GM19099 (cell line): ENCODE data around the gene ALX1.

Experiments
- POLR2A ChIP-seq: IDR thresholded peaks from 3 replicates; pipeline ENCODE4 v1.6.1; 2011; ENCODE audit warnings: low read depth; ENCODE audit not compliant: insufficient read length; ENCODE audit errors: extremely low read depth

The ALX1 gene

GRCh38 chr12:85280165-85280983 is at the start of gene ALX1:
TSS of gene ALX1 (plus strand) at chr12:85280220. CDS start at chr12:85280262, 42 bp downstream.
- TF ChIP-seq POLR2A: no peak

- no peak for TF ChIP-seq POLR2A
Measured at GRCh38 chr12:85237327-85237726, 42.7 kb upstream of the ALX1 start.

GRCh38 chr12:85244561-85244960 is 35.5 kb upstream of the ALX1 start:
- no peak for TF ChIP-seq POLR2A

GRCh38 chr12:85253853-85254252 is 26.2 kb upstream of the ALX1 start:
- TF ChIP-seq POLR2A: no peak

GRCh38 chr12:85257671-85258070 is 22.3 kb upstream of the ALX1 start:
- TF ChIP-seq POLR2A: no peak

- no peak for TF ChIP-seq POLR2A
Measured at GRCh38 chr12:85260447-85260846, 19.6 kb upstream of the ALX1 start.

- no peak for TF ChIP-seq POLR2A
Measured at GRCh38 chr12:85260896-85261295, 19.1 kb upstream of the ALX1 start.

- TF ChIP-seq POLR2A: no peak
Measured at GRCh38 chr12:85266356-85266755, 13.7 kb upstream of the ALX1 start.

- no peak for TF ChIP-seq POLR2A
Measured at GRCh38 chr12:85273381-85274314, 6.4 kb upstream of the ALX1 start.

- TF ChIP-seq POLR2A: no peak
Measured at GRCh38 chr12:85274315-85274651, 5.7 kb upstream of the ALX1 start.

GRCh38 chr12:85275374-85275773 is 4.6 kb upstream of the ALX1 start:
- no peak for TF ChIP-seq POLR2A

GRCh38 chr12:85277191-85277590 is 2.8 kb upstream of the ALX1 start:
- TF ChIP-seq POLR2A: no peak

GRCh38 chr12:85277900-85278597 is 2.0 kb upstream of the ALX1 start:
- TF ChIP-seq POLR2A: no peak

- no peak for TF ChIP-seq POLR2A
Measured at GRCh38 chr12:85278598-85279448, 1.2 kb upstream of the ALX1 start.
